ENCODE measurements around the gene ZNF436. TPM values are rescaled to one million over a fixed set of nuclear protein-coding genes. Genes with fewer than 3 reads are reported as not detected.

Gene ZNF436
- total and polyA plus RNA-seq, 2 of the 13 experiments (the other 11 are each of a cell fraction or from before 2014, with no cell fraction given): 4.3 to 9.9 TPM

GRCh38 chr1:23352096-23352695 lies 17.4 kb downstream of the ZNF436 start:
- FAIRE-seq (no peak), ATAC-seq (no peak; the same call in 2 of the 3 replicates), DNase-seq (ENCODE audit: low spot score) (no peak)
- Histone ChIP-seq H3K9ac (ENCODE audit: insufficient read depth, low read depth, low read length) (no peak overlapping the region), H3K9me3 (ENCODE audit: low read length) (no peaks in the 10 kb centered on the region), H3K36me3 (replicated peaks in 1 of 2; ENCODE audit: control insufficient read depth in 1 of 2, insufficient read depth in 2 of 2, low read length in 2 of 2) (no peaks in the 10 kb centered on the region), H3K4me2 (ENCODE audit: low read depth, low read length) (no peak overlapping the region), H4K20me1 (ENCODE audit: insufficient read depth, low read length) (no peaks in the 10 kb centered on the region), H3K27me3 (ENCODE audit: control insufficient read depth in 1 of 2, insufficient read depth in 2 of 2, low read length in 2 of 2) (no peaks in the 10 kb centered on the region), H3K4me3 (replicated peaks in 1 of 3; ENCODE audit: insufficient read depth in 1 of 3, low read depth in 2 of 3, low read length in 3 of 3) (no peak overlapping the region), H3K4me1 (ENCODE audit: insufficient read depth, low read length) (peaks cover 18% of the 10 kb centered on the region), H3K27ac (ENCODE audit: extremely low read length, insufficient read depth, low read length) (no peak overlapping the region), H3K79me2 (ENCODE audit: insufficient read depth, low read length) (no peaks in the 10 kb centered on the region), H2AFZ (ENCODE audit: low read length) (no peak overlapping the region)
- WGBS (ENCODE audit: low lambda C conversion rate): 50% methylated on average over 1 of the region's 1 CpG
- no TSS peak for BruUV-seq (replicated peaks)
- intact Hi-C loops (cut with micrococcal nuclease; ENCODE audit: unreplicated experiment) (no loop called here), in situ Hi-C loops (cut with HindIII; ENCODE audit: extremely low pct_ligation_motif_present, low pct_unique_long_range_greater_than_20kb) (no loop called here)
- TF ChIP-seq ZNF446 (CRISPR knock-in tag; IDR thresholded peaks at IDR 0.05) (no peak), ZSCAN29 (CRISPR knock-in tag; conservative IDR thresholded peaks at IDR 0.05) (no peak), NAIF1 (CRISPR knock-in tag; IDR thresholded peaks at IDR 0.05; ENCODE audit: borderline replicate concordance) (no peak), ZNF256 (CRISPR knock-in tag; conservative IDR thresholded peaks at IDR 0.05) (no peak), ZNF7 (CRISPR knock-in tag; IDR thresholded peaks at IDR 0.05) (peak; percentile 52), FOSL2 (CRISPR knock-in tag; IDR thresholded peaks at IDR 0.05) (peak; percentile 54), ZKSCAN8 (CRISPR knock-in tag; IDR thresholded peaks at IDR 0.05; ENCODE audit: borderline replicate concordance) (no peak), ARHGAP35 (CRISPR knock-in tag; IDR thresholded peaks at IDR 0.05; ENCODE audit: borderline replicate concordance) (no peak)
- TF ChIP-seq, protein P1, sequence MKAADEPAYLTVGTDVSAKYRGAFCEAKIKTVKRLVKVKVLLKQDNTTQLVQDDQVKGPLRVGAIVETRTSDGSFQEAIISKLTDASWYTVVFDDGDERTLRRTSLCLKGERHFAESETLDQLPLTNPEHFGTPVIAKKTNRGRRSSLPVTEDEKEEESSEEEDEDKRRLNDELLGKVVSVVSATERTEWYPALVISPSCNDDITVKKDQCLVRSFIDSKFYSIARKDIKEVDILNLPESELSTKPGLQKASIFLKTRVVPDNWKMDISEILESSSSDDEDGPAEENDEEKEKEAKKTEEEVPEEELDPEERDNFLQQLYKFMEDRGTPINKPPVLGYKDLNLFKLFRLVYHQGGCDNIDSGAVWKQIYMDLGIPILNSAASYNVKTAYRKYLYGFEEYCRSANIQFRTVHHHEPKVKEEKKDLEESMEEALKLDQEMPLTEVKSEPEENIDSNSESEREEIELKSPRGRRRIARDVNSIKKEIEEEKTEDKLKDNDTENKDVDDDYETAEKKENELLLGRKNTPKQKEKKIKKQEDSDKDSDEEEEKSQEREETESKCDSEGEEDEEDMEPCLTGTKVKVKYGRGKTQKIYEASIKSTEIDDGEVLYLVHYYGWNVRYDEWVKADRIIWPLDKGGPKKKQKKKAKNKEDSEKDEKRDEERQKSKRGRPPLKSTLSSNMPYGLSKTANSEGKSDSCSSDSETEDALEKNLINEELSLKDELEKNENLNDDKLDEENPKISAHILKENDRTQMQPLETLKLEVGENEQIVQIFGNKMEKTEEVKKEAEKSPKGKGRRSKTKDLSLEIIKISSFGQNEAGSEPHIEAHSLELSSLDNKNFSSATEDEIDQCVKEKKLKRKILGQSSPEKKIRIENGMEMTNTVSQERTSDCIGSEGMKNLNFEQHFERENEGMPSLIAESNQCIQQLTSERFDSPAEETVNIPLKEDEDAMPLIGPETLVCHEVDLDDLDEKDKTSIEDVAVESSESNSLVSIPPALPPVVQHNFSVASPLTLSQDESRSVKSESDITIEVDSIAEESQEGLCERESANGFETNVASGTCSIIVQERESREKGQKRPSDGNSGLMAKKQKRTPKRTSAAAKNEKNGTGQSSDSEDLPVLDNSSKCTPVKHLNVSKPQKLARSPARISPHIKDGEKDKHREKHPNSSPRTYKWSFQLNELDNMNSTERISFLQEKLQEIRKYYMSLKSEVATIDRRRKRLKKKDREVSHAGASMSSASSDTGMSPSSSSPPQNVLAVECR (CRISPR knock-in tag; IDR thresholded peaks at IDR 0.05; ENCODE audit: borderline replicate concordance): no peak
- TF ChIP-seq, protein P2, sequence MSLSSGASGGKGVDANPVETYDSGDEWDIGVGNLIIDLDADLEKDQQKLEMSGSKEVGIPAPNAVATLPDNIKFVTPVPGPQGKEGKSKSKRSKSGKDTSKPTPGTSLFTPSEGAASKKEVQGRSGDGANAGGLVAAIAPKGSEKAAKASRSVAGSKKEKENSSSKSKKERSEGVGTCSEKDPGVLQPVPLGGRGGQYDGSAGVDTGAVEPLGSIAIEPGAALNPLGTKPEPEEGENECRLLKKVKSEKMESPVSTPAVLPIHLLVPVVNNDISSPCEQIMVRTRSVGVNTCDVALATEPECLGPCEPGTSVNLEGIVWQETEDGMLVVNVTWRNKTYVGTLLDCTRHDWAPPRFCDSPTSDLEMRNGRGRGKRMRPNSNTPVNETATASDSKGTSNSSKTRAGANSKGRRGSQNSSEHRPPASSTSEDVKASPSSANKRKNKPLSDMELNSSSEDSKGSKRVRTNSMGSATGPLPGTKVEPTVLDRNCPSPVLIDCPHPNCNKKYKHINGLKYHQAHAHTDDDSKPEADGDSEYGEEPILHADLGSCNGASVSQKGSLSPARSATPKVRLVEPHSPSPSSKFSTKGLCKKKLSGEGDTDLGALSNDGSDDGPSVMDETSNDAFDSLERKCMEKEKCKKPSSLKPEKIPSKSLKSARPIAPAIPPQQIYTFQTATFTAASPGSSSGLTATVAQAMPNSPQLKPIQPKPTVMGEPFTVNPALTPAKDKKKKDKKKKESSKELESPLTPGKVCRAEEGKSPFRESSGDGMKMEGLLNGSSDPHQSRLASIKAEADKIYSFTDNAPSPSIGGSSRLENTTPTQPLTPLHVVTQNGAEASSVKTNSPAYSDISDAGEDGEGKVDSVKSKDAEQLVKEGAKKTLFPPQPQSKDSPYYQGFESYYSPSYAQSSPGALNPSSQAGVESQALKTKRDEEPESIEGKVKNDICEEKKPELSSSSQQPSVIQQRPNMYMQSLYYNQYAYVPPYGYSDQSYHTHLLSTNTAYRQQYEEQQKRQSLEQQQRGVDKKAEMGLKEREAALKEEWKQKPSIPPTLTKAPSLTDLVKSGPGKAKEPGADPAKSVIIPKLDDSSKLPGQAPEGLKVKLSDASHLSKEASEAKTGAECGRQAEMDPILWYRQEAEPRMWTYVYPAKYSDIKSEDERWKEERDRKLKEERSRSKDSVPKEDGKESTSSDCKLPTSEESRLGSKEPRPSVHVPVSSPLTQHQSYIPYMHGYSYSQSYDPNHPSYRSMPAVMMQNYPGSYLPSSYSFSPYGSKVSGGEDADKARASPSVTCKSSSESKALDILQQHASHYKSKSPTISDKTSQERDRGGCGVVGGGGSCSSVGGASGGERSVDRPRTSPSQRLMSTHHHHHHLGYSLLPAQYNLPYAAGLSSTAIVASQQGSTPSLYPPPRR (CRISPR knock-in tag; IDR thresholded peaks at IDR 0.05; ENCODE audit: borderline replicate concordance): no peak
- TF ChIP-seq, protein P3, sequence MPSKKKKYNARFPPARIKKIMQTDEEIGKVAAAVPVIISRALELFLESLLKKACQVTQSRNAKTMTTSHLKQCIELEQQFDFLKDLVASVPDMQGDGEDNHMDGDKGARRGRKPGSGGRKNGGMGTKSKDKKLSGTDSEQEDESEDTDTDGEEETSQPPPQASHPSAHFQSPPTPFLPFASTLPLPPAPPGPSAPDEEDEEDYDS (CRISPR knock-in tag; IDR thresholded peaks at IDR 0.05): no peak
- TF ChIP-seq, protein P4, sequence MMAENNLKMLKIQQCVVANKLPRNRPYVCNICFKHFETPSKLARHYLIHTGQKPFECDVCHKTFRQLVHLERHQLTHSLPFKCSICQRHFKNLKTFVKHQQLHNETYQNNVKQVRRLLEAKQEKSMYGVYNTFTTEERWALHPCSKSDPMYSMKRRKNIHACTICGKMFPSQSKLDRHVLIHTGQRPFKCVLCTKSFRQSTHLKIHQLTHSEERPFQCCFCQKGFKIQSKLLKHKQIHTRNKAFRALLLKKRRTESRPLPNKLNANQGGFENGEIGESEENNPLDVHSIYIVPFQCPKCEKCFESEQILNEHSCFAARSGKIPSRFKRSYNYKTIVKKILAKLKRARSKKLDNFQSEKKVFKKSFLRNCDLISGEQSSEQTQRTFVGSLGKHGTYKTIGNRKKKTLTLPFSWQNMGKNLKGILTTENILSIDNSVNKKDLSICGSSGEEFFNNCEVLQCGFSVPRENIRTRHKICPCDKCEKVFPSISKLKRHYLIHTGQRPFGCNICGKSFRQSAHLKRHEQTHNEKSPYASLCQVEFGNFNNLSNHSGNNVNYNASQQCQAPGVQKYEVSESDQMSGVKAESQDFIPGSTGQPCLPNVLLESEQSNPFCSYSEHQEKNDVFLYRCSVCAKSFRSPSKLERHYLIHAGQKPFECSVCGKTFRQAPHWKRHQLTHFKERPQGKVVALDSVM (CRISPR knock-in tag; IDR thresholded peaks at IDR 0.05): peak; percentile 53; the same call in 1 of the 2 replicates
- CTCF ChIA-PET (ENCODE audit: low intra/inter-chr PET ratio, low total read pairs): no interaction called here
- POLR2A ChIA-PET: no interaction called here

Data from HepG2 (cell line).